A549 (cell line): ENCODE measurements around the gene LENG8. TPM values are rescaled to one million over a fixed set of nuclear protein-coding genes. Genes with fewer than 3 reads are reported as not detected.

ENCODE experiments used
- ATOH8 ChIP-seq: fragments of 250-450 bp; sonication (Bioruptor Pico); IDR thresholded peaks from 2 replicates; pipeline ENCODE4 v1.5.0; 2020; ENCODE audit warnings: low read depth, mild to moderate bottlenecking, moderate library complexity
- BCL3 ChIP-seq: fragments of >200 bp; sonication (Bioruptor Twin); formaldehyde crosslinking; IDR thresholded peaks from 3 replicates; pipeline ENCODE4 v1.6.1; 2016
- BHLHE40 ChIP-seq: IDR thresholded peaks from 2 replicates; pipeline ENCODE4 v1.6.1; 2012; ENCODE audit warnings: low read depth, low read length, inconsistent platforms
- CBX8 ChIP-seq: fragments of 200-600 bp; sonication (generic); IDR thresholded peaks from 2 replicates; pipeline ENCODE4 v1.6.1; 2016
- CEBPB ChIP-seq, 2 experiments: fragments of >200 bp in 1 of 2; sonication (Bioruptor Twin) in 1 of 2; formaldehyde crosslinking in 1 of 2; IDR thresholded peaks; 2 replicates each; pipeline ENCODE4 v1.6.1; 2012 to 2016
- CHD4 ChIP-seq: fragments of 200-600 bp; sonication (generic); IDR thresholded peaks from 2 replicates; pipeline ENCODE4 v1.6.1; 2016; ENCODE audit warnings: antibody characterized with exemption, mild to moderate bottlenecking, borderline replicate concordance
- CTCF ChIP-seq: fragments of >200 bp; sonication (Bioruptor Twin); formaldehyde crosslinking; IDR thresholded peaks from 3 replicates; pipeline ENCODE4 v1.5.1; 2016
- E2F6 ChIP-seq: IDR thresholded peaks from 2 replicates; pipeline ENCODE4 v1.6.1; 2012; ENCODE audit warnings: low read depth, borderline replicate concordance
- ELK1 ChIP-seq: fragments of 150-350 bp; IDR thresholded peaks from 2 replicates; pipeline ENCODE4 v1.6.1; 2014; ENCODE audit warnings: low read depth, mild to moderate bottlenecking, low read length
- ESRRA ChIP-seq: fragments of 150-350 bp; IDR thresholded peaks from 2 replicates; pipeline ENCODE4 v1.6.1; 2014; ENCODE audit warnings: mild to moderate bottlenecking, low read length, borderline replicate concordance
- FOSL2 ChIP-seq, 2 experiments: fragments of 450-650 bp in 1 of 2; fragments of >200 bp in 1 of 2; sonication (Bioruptor Twin) in 1 of 2; formaldehyde crosslinking; IDR thresholded peaks; 2 replicates each; pipeline versions ENCODE4 v1.5.0 to v1.6.1; 2016 to 2020; ENCODE audit warnings: mild to moderate bottlenecking in 1 of 2, moderate library complexity in 1 of 2
- GATA3 ChIP-seq: IDR thresholded peaks from 2 replicates; pipeline ENCODE4 v1.6.1; 2012; ENCODE audit warnings: borderline replicate concordance
- HES2 ChIP-seq: fragments of >200 bp; sonication (Bioruptor Twin); formaldehyde crosslinking; IDR thresholded peaks from 2 replicates; pipeline ENCODE4 v1.6.1; 2016
- HOXB5 ChIP-seq: fragments of 250-450 bp; sonication (Bioruptor Pico); IDR thresholded peaks from 2 replicates; pipeline ENCODE4 v1.5.0; 2020; ENCODE audit warnings: mild to moderate bottlenecking, moderate library complexity
- JUN ChIP-seq, 2 experiments: fragments of >200 bp; sonication (Bioruptor Twin); formaldehyde crosslinking; IDR thresholded peaks; 2 replicates in 1 of 2; 3 replicates in 1 of 2; pipeline ENCODE4 v1.6.1; 2016 to 2017
- KDM1A ChIP-seq: fragments of 200-600 bp; sonication (generic); IDR thresholded peaks from 2 replicates; pipeline ENCODE4 v1.6.1; 2016; ENCODE audit warnings: low read depth, mild to moderate bottlenecking
- KDM5A ChIP-seq: fragments of 200-600 bp; sonication (generic); IDR thresholded peaks from 2 replicates; pipeline ENCODE4 v1.6.1; 2016; ENCODE audit warnings: antibody characterized with exemption, mild to moderate bottlenecking
- MAX ChIP-seq: IDR thresholded peaks from 2 replicates; pipeline ENCODE4 v1.6.1; 2012
- POLR2AphosphoS2 ChIP-seq: conservative IDR thresholded peaks from 2 replicates; pipeline ENCODE4 v1.6.1; 2012; ENCODE audit warnings: low read length, improper control_type of control experiment, inconsistent platforms
- RARB ChIP-seq: fragments of 250-450 bp; sonication (Bioruptor Pico); IDR thresholded peaks from 2 replicates; pipeline ENCODE4 v1.8.0; 2021; ENCODE audit warnings: mild to moderate bottlenecking, moderate library complexity
- RNF2 ChIP-seq: fragments of 200-600 bp; sonication (generic); IDR thresholded peaks from 2 replicates; pipeline ENCODE4 v1.6.1; 2016; ENCODE audit warnings: low read depth, mild to moderate bottlenecking, antibody characterized with exemption, moderate library complexity, borderline replicate concordance
- SMC3 ChIP-seq: fragments of >200 bp; sonication (Bioruptor Twin); formaldehyde crosslinking; IDR thresholded peaks from 3 replicates; pipeline ENCODE4 v1.6.1; 2018; ENCODE audit warnings: inconsistent platforms
- TFCP2L1 ChIP-seq: fragments of 250-450 bp; sonication (Bioruptor Pico); IDR thresholded peaks from 2 replicates; pipeline ENCODE4 v1.5.0; 2021; ENCODE audit warnings: mild to moderate bottlenecking
- ZFP36 ChIP-seq: fragments of 450-650 bp; IDR thresholded peaks from 2 replicates; pipeline ENCODE4 v1.6.1; 2014; ENCODE audit warnings: borderline replicate concordance; ENCODE audit not compliant: partially characterized antibody
- ZNF302 ChIP-seq: fragments of 250-450 bp; sonication (Bioruptor Pico); IDR thresholded peaks from 2 replicates; pipeline ENCODE4 v1.9.0; 2021; ENCODE audit warnings: inconsistent platforms, mild to moderate bottlenecking, moderate library complexity
- polyA plus RNA-seq, 4 experiments: library from polyadenylated mRNA; depleted of rRNA in 3 of 4; stranded (reverse); fragments of >200 nt; fragmentation: RNase III in 1 of 4; extraction: RNeasy Plus Mini Kit Qiagen cat#74134 plus additional on column Dnase treatment in 1 of 4; gene quantifications; 2 replicates in 3 of 4; 3 replicates in 1 of 4; pipeline ENCODE4 v1.2.3, GENCODE V29; 2011 to 2017

The LENG8 gene
- polyA plus RNA-seq, 2 of the 4 experiments (the other 2 are of a cell fraction): 30.6 to 140 TPM

GRCh38 chr19:54463531-54464043 is 14.6 kb downstream of the LENG8 start, which contains the start of gene LENG9 (continued):
- TF ChIP-seq ESRRA: no peak
- no peak for TF ChIP-seq BHLHE40
- TF ChIP-seq CEBPB (IDR thresholded peaks at IDR 0.05): no peak
- no peak for TF ChIP-seq CTCF
- no peak for TF ChIP-seq KDM5A
- no peak for TF ChIP-seq FOSL2 (IDR thresholded peaks at IDR 0.05)
- TF ChIP-seq FOSL2 (CRISPR knock-in tag; IDR thresholded peaks at IDR 0.05): no peak
- no peak for TF ChIP-seq CBX8
- no peak for TF ChIP-seq POLR2AphosphoS2
- TF ChIP-seq KDM1A: no peak
- peak; percentile 71; the same call in 1 of the 2 replicates for TF ChIP-seq RARB (CRISPR knock-in tag)
- peak; percentile 80; the same call in 1 of the 2 replicates for TF ChIP-seq ATOH8 (CRISPR knock-in tag)
- no peak for TF ChIP-seq ZFP36
- no peak for TF ChIP-seq ZNF302 (CRISPR knock-in tag)
- TF ChIP-seq JUN (IDR thresholded peaks at IDR 0.05): no peak; a peak in 2 of 5 replicates
- TF ChIP-seq E2F6: peak; percentile 87
- peak; percentile 97 for TF ChIP-seq HOXB5 (CRISPR knock-in tag)
- TF ChIP-seq SMC3: no peak
- peak; percentile 46 for TF ChIP-seq MAX
- no peak for TF ChIP-seq HES2
- no peak for TF ChIP-seq GATA3
- peak; percentile 53; the same call in 1 of the 3 replicates for TF ChIP-seq BCL3
- peak; percentile 93 for TF ChIP-seq TFCP2L1 (CRISPR knock-in tag)
- no peak for TF ChIP-seq CHD4
- no peak for TF ChIP-seq ELK1
- no peak for TF ChIP-seq RNF2
- TF ChIP-seq, all 56 proteins: peak for 13
